HG03565 (cell line): ENCODE measurements around the gene ST3GAL3.
"Not testable (repeated sequence)": the region's sequence is repeated elsewhere in the genome, so short reads cannot be mapped to it uniquely, and the experiment has no call there.

Experiments
- ATAC-seq: cut with Tn5 transposase; IDR thresholded peaks from one replicate; pipeline ENCODE4 v1.9.1; 2021; ENCODE audit warnings: mild to moderate bottlenecking, moderate library complexity; ENCODE audit not compliant: unreplicated experiment

The ST3GAL3 gene

DNA sequence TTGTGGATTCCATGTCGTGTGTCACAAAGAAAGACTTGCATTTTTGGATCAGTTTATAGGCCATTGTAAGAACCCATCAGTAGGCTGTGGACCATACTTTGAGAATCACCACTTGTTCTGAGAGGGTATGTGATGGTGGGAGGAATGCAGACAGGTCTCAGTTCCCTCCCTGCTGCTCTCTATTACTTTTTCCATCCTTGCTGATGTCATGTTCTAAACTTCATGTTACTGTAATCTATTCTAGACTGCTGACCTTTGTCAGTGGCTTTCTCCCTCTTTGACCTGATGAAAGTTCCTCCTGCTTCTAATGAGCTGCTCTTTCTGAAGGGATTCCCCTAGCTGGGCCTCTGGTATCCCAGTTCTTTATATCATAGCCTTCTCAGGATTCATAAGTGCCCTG is 46.1 kb downstream of the ST3GAL3 start:
- no peak for ATAC-seq

GRCh38 chr1:43754892-43755291 is 47.6 kb downstream of the ST3GAL3 start:
- ATAC-seq: no peak

DNA sequence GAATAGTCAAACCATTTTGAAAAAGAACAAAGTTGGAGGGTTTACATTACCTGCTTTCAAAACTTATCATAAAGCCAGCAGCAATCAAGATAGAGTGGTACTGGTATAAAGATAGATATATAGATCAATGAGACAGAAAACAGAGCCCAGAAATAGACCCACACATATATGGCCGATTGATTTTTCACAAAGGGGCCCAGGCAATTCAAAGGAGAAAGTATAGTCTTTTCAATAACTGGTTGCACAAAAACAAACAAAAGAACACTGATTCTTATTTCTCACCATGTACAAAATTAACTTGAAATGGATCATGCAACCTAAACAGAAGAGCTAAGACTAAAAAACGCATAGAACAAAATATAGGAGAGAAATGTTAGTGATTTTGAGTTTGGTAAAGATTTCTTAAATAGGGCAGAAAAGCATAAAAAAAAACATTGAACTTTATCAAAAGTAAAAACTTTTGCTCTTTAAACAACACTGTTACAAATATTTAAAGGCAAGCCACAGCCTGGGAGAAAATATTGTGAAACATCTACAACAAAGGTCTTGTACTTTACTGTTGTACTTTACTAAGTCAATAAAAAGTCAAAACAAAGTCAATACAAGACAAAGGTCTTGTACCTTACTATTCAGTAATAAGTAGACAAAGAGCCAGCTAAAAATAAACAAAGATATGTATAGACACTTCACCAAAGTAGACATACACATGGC is 50.2 kb downstream of the ST3GAL3 start:
- no peak for ATAC-seq

GRCh38 chr1:43760745-43761317 is 53.5 kb downstream of the ST3GAL3 start:
- ATAC-seq: no peak

DNA sequence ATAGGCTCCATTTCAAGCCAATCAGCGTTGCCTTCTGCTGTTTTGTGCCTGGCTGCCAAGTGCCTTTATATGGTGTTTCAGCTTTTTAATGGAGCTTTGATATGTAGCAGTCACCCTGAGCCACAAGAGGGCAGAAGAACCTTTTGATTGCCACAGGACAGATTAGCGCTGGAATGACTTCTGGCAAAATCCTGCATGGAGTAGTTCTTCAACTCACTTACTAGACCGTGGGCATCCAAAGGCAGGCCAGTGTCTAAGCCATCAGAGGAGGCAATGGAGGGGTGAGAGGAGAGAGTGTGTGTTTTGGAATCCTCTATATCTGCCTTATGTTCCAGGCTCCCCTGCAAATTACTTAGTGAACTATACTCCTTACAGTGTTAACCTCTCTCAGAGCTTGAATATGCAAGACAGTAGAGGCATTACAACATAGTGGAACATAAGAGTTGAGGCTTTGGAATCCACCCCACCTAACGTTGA is 56.2 kb downstream of the ST3GAL3 start:
- ATAC-seq: peak; percentile 43

- ATAC-seq: no peak
Measured at GRCh38 chr1:43764581-43764980, 57.2 kb downstream of the ST3GAL3 start.

- no peak for ATAC-seq
Measured at GRCh38 chr1:43766086-43766784, 58.9 kb downstream of the ST3GAL3 start.

- no peak for ATAC-seq
Measured at GRCh38 chr1:43766818-43767525, 59.6 kb downstream of the ST3GAL3 start.

- no peak for ATAC-seq
Measured at GRCh38 chr1:43768168-43768567, 60.8 kb downstream of the ST3GAL3 start.

GRCh38 chr1:43769350-43769908 is 62.1 kb downstream of the ST3GAL3 start:
- no peak for ATAC-seq

DNA sequence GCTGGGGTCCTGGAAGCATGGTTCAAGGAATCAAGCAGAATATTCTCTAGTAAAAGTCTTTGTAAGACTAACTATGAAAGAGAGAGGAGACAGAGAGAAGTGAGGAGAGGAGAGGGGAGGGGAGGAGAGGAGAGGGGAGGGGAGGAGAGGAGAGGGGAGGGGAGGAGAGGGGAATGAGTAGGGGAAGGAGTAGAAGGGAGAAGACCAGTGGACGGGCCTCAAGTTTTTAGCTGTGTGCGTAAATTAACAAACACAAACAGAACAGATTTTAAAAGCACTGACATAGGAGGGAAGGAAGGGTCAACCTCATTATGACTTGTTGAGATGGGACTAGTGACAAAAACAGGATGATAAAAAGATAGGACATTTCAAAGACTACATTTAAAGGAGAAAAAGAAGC is 62.8 kb downstream of the ST3GAL3 start:
- ATAC-seq: no peak

- ATAC-seq: no peak
Measured at GRCh38 chr1:43772978-43773377, 65.6 kb downstream of the ST3GAL3 start.

GRCh38 chr1:43773821-43774220 is 66.5 kb downstream of the ST3GAL3 start:
- ATAC-seq: no peak

- ATAC-seq: no peak
Measured at GRCh38 chr1:43774359-43774758, 67.0 kb downstream of the ST3GAL3 start.

GRCh38 chr1:43776043-43776761 is 68.9 kb downstream of the ST3GAL3 start:
- ATAC-seq: no peak

GRCh38 chr1:43777916-43778315 is 70.6 kb downstream of the ST3GAL3 start:
- ATAC-seq: not testable (repeated sequence)

DNA sequence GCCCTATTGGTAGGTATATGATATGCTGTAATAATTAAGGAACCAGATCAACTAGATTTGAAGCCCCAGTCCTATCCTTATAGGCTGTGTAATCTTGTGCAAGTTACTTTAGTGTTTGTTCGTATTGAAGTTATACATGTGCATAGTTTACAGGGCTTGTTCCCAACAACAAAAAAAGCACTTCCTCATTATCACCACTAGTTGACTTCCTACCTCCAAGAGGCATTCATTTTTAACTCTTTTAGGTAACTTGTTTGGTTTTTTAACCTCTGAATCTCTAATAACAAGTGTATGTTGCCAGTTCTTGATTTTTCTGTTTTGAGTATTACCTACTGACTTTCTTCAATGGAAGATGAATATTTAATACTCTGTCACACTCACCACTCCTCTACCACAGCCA is 71.9 kb downstream of the ST3GAL3 start:
- no peak for ATAC-seq

GRCh38 chr1:43779805-43780403 is 72.6 kb downstream of the ST3GAL3 start:
- no peak for ATAC-seq

- ATAC-seq: no peak
Measured at GRCh38 chr1:43781574-43781973, 74.2 kb downstream of the ST3GAL3 start.

DNA sequence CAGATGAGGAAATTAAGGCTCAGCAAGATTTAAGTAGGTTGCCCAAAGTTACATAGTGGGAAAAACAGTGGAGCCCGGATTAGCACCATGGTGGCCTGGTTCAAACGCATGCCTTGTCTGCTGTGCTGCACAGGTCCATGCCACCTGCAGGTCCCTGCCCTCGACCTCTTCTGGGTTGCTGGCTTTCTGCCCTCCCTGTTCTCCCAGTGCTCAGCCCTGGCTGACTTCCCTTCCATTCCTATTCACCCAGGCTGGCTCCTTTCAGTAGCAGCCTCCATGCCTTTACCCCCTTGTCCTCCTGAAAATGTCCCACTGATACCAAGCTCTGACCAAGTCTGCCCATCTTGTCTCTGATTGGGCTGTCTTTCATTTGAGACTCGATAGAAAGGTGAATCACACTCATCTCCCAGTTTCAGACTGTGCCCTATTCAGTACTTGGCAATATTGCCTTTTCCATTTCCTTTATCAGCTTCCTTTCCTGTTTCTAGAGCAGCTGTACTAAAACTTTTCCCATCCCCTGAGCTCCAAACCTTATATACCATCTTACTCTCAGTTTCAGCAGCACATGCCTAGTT is 75.8 kb downstream of the ST3GAL3 start:
- no peak for ATAC-seq
